ENCODE data around the gene RNF14. TPM values are rescaled to one million over a fixed set of nuclear protein-coding genes. Genes with fewer than 3 reads are reported as not detected.

RNF14 gene
- total RNA-seq, 1 experiment from 2014 or later = 20.1 TPM

- H4K5ac ChIP-seq (ENCODE audit: insufficient read length, low read depth, low read length) = no peak overlapping the region
- H3K14ac ChIP-seq (ENCODE audit: insufficient read depth, low read length) = no peak overlapping the region
- no peak for DNase-seq
- H3K23me2 ChIP-seq (ENCODE audit: insufficient read length, low read depth, low read length, poor library complexity, severe bottlenecking) = no peaks in the 10 kb centered on the region
- no peaks in the 10 kb centered on the region for H4K20me1 ChIP-seq (ENCODE audit: control insufficient read depth, insufficient read depth, insufficient read length)
- no peak overlapping the region for H2BK120ac ChIP-seq (ENCODE audit: low read depth, low read length, poor library complexity, severe bottlenecking)
- Mint-ChIP-seq H3K27ac (peak overlapping the region in 1 of 3 experiments; percentile 2; a peak in 1 of 7 replicates), H3K4me3 (no peak overlapping the region), H3K9me3 (peaks cover 0 to 3% of the 10 kb centered on the region in 2 experiments; a peak in 1 of 5 replicates), H3K4me1 (no peaks in the 10 kb centered on the region), H3K36me3 (ENCODE audit: insufficient read depth in 1 of 3, low read depth in 3 of 3) (peaks cover 15 to 40% (median 39%) of the 10 kb centered on the region in 3 experiments), H3K27me3 (ENCODE audit: low read depth) (no peaks in the 10 kb centered on the region)
- H2BK12ac ChIP-seq (ENCODE audit: insufficient read length, low read depth, low read length) = no peak overlapping the region
- H2AK5ac ChIP-seq (ENCODE audit: insufficient read length, low read length) = no peak overlapping the region
- WGBS (ENCODE audit: extremely low coverage, insufficient read length, low lambda C conversion rate) = no CpG with 5 or more reads among the region's 6 CpGs
- H3K27me3 ChIP-seq (ENCODE audit: insufficient read depth, low read length) = no peaks in the 10 kb centered on the region
- H2BK15ac ChIP-seq (ENCODE audit: low read depth, low read length) = no peak overlapping the region
- no peaks in the 10 kb centered on the region for H3K79me1 ChIP-seq (ENCODE audit: insufficient read depth, low read depth, low read length, poor library complexity, severe bottlenecking)
- H2BK5ac ChIP-seq (ENCODE audit: insufficient read length, low read length) = no peak overlapping the region
- no peak overlapping the region for H3K4ac ChIP-seq (ENCODE audit: low read depth, low read length)
- no peak overlapping the region for H2AFZ ChIP-seq (ENCODE audit: low read length)
- H3K56ac ChIP-seq (ENCODE audit: insufficient read length, low read depth, low read length) = no peak overlapping the region
- no peaks in the 10 kb centered on the region for H3K4me1 ChIP-seq (ENCODE audit: insufficient read depth, low read length)
- H3K4me2 ChIP-seq (ENCODE audit: insufficient read depth, insufficient read length, low read length) = no peak overlapping the region
- H3K23ac ChIP-seq (ENCODE audit: insufficient read length, low read depth, low read length) = no peak overlapping the region
- H3K27ac ChIP-seq (ENCODE audit: insufficient read length, low read depth, low read length) = no peak overlapping the region
- H3K79me2 ChIP-seq (ENCODE audit: insufficient read depth, low read length) = no peaks in the 10 kb centered on the region
- no peak overlapping the region for H3T11ph ChIP-seq (ENCODE audit: low read length)
- H3K18ac ChIP-seq (ENCODE audit: insufficient read length, low read depth, low read length) = no peak overlapping the region
- TF ChIP-seq CTCF (conservative IDR thresholded peaks at IDR 0.05) = no peak
- no peaks in the 10 kb centered on the region for H3K9me3 ChIP-seq (ENCODE audit: control insufficient read depth, low read depth, low read length)
- no peak overlapping the region for H4K8ac ChIP-seq (replicated peaks; ENCODE audit: insufficient read length, low read depth, low read length)
- no peak overlapping the region for H4K91ac ChIP-seq (ENCODE audit: insufficient read length, low read depth, low read length)
- H2BK20ac ChIP-seq (ENCODE audit: low read depth, low read length, poor library complexity, severe bottlenecking) = no peak overlapping the region
- no peak overlapping the region for H3K9ac ChIP-seq (ENCODE audit: extremely low read depth, insufficient read length, low read length)
Measured at GRCh38 chr5:141997358-141997960, 28.6 kb downstream of the RNF14 start.
